HL-60 (cell line): ENCODE data around the gene SLC6A7.

Experiments
- DNase-seq, 2 experiments: peaks; one replicate each; pipeline ENCODE4 v3.0.0-alpha.2; 2010 to 2020; ENCODE audit warnings: low read depth in 1 of 2, low spot score in 1 of 2
- H3K27ac ChIP-seq: fragments of 250-450 bp; sonication (Bioruptor Pico); replicated peaks from 2 replicates; pipeline ENCODE4 v1.5.1; 2020; ENCODE audit warnings: mild to moderate bottlenecking, moderate library complexity
- H3K27me3 ChIP-seq: fragments of 250-450 bp; sonication (Bioruptor Pico); 2 replicates; pipeline ENCODE4 v1.5.1; 2021; ENCODE audit warnings: mild to moderate bottlenecking, moderate library complexity; ENCODE audit not compliant: insufficient read depth, poor library complexity, severe bottlenecking
- H3K4me3 ChIP-seq: replicated peaks from 2 replicates; pipeline ENCODE4 v1.5.1; 2011; ENCODE audit warnings: mild to moderate bottlenecking, control low read depth, low read length; ENCODE audit not compliant: insufficient read depth
- CTCF ChIP-seq: IDR thresholded peaks from one replicate; pipeline ENCODE4 v1.5.1; 2011; ENCODE audit warnings: low read length, control low read depth, inconsistent platforms; ENCODE audit not compliant: insufficient read depth
- GABPA ChIP-seq: IDR thresholded peaks from 2 replicates; pipeline ENCODE4 v1.6.1; 2012; ENCODE audit warnings: low read depth
- POLR2AphosphoS5 ChIP-seq: IDR thresholded peaks from 2 replicates; pipeline ENCODE4 v1.6.1; 2012; ENCODE audit warnings: low read depth
- REST ChIP-seq: IDR thresholded peaks from 2 replicates; pipeline ENCODE4 v1.6.1; 2012; ENCODE audit warnings: low read depth; ENCODE audit not compliant: insufficient replicate concordance
- SPI1 ChIP-seq: IDR thresholded peaks from 2 replicates; pipeline ENCODE4 v1.6.1; 2012; ENCODE audit warnings: low read depth, mild to moderate bottlenecking, borderline replicate concordance

Gene SLC6A7

GRCh38 chr5:150217873-150218692 lies 28.2 kb downstream of the SLC6A7 start:
- TF ChIP-seq CTCF (peak; percentile 57), POLR2AphosphoS5 (no peak)
- H3K27me3 ChIP-seq: peaks cover 4% of the 10 kb centered on the region
- peak; percentile 61 to 81 for DNase-seq

GRCh38 chr5:150218693-150219035 lies 28.8 kb downstream of the SLC6A7 start:
- H3K27ac ChIP-seq: no peak overlapping the region
- TF ChIP-seq POLR2AphosphoS5 (no peak), SPI1 (no peak), REST (no peak), GABPA (no peak), CTCF (no peak)
- no peak overlapping the region for H3K4me3 ChIP-seq
- no peak for DNase-seq
- H3K27me3 ChIP-seq: peaks cover 4% of the 10 kb centered on the region

More at GRCh38 chr5:150217873-150218692, 28.2 kb downstream of the SLC6A7 start:
- Histone ChIP-seq H3K4me3 (no peak overlapping the region), H3K27ac (no peak overlapping the region)

- no peak for DNase-seq
- no peak overlapping the region for H3K27ac ChIP-seq
- H3K4me3 ChIP-seq: no peak overlapping the region
- peaks cover 4% of the 10 kb centered on the region for H3K27me3 ChIP-seq
- TF ChIP-seq POLR2AphosphoS5: no peak
- TF ChIP-seq REST: no peak
- TF ChIP-seq SPI1: no peak
- no peak for TF ChIP-seq CTCF
- no peak for TF ChIP-seq GABPA
Measured at GRCh38 chr5:150219142-150219541, 29.3 kb downstream of the SLC6A7 start.

- TF ChIP-seq CTCF (no peak), SPI1 (no peak), GABPA (no peak), POLR2AphosphoS5 (no peak), REST (no peak)
- H3K27ac ChIP-seq: no peak overlapping the region
- H3K27me3 ChIP-seq: peaks cover 4% of the 10 kb centered on the region
- H3K4me3 ChIP-seq: no peak overlapping the region
- no peak for DNase-seq
Measured at GRCh38 chr5:150219861-150220260, 30.0 kb downstream of the SLC6A7 start.
